HG03097 (cell line): Measurements from ENCODE around the gene CEP19.
"Not testable (repeated sequence)": the region's sequence is repeated elsewhere in the genome, so short reads cannot be mapped to it uniquely, and the experiment has no call there.

ENCODE experiments used
- ATAC-seq: cut with Tn5 transposase; IDR thresholded peaks from one replicate; pipeline ENCODE4 v1.9.1; 2021; ENCODE audit not compliant: unreplicated experiment, low FRiP score

Gene CEP19, protein sequence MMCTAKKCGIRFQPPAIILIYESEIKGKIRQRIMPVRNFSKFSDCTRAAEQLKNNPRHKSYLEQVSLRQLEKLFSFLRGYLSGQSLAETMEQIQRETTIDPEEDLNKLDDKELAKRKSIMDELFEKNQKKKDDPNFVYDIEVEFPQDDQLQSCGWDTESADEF

DNA sequence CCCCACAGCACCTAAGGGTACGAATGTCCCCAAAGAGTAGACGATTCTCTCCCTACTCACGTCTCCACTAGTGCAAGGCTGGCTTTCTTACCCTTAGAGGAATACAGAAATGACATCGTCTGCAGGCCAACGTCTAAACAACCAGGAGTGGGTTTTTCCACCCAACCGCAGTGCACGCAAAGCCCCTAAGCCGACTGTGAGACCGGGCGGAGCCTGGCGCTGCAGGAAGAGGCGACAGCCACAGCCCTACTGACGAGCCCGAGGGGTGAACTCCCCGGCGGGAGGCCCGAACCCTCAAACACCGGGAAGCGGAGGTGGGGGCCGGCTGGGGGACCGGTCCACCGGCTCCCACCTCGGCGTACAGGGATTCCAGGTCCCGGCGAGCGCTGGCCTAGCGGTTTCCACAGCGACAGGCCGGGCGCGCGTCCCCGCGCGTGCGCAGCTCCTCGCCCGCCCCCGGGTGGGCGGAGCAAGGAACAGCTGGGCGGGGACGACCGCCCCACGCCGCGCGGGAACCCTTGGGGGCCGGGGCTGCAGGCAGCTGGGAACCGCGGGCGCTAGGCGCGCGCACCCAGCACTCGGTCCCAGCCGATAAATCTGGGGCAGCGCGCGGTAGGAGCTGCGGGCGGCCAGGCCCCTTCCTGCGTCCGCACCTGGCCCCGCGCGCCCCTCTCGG lies at the start of gene CEP19, which contains the start of gene PIGX:
CEP19 (minus strand) TSS at position 413 of the 676 bp plus-strand sequence. CDS start 3,593 bp downstream, outside the sequence.
PIGX (plus strand) TSS at position 540 of the 676 bp plus-strand sequence.
- ATAC-seq: peak; percentile 66

GRCh38 chr3:196757876-196758739 lies 46.1 kb upstream of the CEP19 start:
- no peak for ATAC-seq

- no peak for ATAC-seq
These were observed 44.7 kb upstream of the CEP19 start for GRCh38 chr3:196756732-196757131.

DNA sequence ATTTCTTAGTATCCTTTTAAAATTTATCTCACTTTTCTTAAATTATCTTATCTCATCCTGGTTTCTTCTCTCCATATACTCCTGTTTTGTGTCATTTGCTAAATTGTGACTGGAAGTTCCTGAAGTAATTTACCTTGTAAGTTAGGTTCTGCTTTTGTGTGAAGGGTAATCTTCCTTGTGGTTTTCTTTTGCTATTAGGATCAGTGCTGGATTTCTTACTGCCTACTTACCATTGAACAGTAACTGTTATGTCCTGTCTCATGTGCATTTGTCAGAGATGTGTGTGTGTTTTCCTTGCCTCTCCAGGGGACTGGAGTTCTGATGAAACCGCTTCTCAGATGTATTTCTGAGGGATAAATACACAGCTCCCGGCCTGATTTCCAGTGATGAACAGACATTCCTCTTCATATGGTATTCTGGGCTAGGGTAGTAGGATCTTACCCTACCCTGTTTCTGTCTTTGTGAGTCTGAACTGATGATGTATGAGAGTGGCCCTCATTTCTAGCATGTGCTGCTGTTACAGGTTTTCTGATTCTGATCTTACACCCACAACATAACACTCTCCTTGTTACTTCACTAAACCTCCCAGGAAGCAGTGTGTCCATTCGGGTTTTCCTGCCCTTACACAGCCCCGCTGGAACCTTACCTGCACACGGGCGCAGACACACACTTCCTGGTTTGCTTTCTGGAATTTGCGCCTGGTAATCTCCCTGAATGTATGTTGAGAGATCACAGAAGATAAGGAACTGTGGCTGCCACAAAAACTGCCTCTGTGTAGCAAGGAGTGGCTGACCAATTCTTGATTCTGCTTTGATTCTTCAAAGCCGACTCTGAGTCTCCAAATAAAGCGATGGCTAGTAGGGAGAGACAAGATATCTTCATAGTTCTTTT lies 42.3 kb upstream of the CEP19 start:
- no peak for ATAC-seq

DNA sequence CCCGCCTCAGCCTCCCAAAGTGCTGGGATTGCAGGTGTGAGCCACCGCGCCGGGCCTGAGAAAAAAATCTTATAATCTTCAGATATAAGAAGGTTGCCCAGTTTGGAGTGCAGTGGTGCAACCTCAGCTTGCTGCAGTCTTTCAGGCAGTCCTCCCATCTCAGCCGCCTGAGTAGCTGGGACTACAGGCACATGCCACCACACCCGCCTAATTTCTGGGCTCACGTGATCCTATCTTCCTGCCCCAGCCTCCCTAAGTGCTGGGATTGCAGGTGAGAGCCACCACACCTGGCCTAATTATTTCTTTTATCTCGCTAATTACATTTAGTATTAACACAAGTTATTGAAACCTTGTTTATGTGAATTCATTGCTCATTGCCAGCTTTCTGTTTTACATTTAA lies 41.2 kb upstream of the CEP19 start:
- no peak for ATAC-seq

GRCh38 chr3:196749125-196749524 lies 37.1 kb upstream of the CEP19 start:
- ATAC-seq: no peak

DNA sequence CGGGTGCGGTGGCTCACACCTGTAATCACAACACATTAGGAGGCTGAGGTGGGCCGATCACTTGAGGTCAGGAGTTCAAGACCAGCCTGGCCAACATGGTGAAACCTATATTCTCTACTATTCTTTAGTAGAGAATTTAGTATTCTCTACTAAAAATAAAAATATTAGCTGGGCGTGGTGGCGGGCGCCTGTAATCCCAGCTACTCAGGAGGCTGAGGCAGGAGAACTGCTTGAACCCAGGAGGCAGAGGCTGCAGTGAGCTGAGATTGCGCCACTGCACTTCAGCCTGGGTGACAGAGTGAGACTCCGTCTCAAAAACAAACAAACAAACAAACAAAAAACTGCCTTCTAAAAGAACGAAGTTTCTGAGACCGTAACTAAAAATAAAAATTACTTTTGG lies 31.5 kb upstream of the CEP19 start:
- ATAC-seq: not testable (repeated sequence)

- ATAC-seq: no peak
These were observed 29.3 kb upstream of the CEP19 start for GRCh38 chr3:196741249-196741889.

DNA sequence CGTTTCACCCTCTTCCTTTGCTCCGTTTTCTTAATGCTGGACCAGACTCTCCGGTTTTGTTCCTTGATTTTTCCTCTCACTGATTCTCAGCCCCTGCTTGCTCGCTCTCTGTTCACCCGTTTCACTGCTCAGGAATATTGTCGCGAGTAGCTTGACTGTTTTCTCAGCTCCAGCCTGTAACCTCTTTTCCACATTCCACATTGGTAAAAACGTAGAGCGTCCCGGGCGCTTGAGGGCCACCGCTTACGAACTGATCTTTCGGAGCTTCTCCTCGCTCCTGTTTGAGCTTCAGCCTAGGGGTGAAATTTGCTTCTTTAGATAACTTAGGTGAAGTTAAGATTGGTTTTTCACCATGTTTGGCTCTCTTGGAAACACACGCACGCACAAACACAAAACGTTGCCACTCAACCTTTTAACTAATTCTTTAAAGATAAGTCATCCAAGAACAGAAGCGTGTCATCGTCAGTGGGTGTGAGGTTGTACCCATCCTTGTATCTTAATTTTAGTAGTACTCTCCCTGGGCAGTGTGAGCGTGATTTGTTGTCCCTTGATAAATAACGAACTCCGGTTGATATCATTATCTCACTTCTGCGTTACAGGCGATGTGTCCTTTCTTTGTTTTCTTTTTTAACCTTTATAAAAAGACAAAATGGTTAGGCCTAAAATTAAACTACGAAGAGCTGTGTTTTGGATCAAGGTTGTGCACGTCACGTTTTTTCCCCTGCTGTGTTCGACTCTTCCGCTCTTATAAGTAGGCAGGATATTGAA lies 28.6 kb upstream of the CEP19 start:
- peak; percentile 10 for ATAC-seq

DNA sequence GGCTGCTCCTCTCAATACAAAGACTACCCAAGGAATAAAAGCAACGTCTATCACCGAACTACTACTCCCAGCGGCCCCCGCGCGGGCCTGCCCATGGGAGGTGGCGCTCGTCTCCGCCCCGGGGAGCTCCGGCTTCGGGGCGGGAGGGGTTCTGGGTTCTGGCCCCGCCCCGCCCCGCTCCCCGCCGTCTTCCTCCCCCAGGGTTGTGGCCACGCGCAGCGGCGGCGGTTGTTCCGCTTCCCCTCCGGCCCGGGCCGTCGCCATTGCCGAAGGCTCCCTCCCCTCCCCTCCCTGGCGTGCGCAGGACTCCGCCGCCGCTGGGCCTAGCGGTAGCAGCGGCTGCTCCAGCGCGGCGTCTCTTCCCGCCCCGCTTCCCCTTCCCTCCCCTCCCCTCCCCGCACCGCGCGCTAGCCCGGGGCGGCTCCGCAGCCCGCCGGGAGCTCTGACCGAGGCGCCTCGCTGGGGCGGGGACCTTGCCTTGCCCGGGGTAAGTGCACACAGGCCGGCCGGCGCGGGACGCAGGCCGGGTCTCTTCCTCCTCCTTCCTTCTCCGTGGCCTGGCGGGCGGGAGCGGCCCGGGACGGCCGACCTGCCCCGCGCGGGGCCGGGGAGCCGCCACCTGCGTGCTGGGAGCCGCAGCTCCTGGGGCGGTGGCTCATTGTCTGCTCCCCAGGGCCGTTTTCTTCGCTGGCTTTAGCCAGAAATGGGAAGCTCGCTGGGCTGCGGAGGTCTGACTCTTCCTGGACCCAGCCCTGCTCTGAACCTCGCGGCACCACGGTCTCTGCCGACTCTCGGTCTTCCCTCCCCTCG lies 27.8 kb upstream of the CEP19 start, which contains the start of gene PAK2:
PAK2 (plus strand) TSS at position 187 of the 810 bp plus-strand sequence. CDS start 42,790 bp downstream, outside the sequence.
- peak; percentile 77 for ATAC-seq

- ATAC-seq: no peak
These were observed 25.6 kb upstream of the CEP19 start for GRCh38 chr3:196737655-196738054.

DNA sequence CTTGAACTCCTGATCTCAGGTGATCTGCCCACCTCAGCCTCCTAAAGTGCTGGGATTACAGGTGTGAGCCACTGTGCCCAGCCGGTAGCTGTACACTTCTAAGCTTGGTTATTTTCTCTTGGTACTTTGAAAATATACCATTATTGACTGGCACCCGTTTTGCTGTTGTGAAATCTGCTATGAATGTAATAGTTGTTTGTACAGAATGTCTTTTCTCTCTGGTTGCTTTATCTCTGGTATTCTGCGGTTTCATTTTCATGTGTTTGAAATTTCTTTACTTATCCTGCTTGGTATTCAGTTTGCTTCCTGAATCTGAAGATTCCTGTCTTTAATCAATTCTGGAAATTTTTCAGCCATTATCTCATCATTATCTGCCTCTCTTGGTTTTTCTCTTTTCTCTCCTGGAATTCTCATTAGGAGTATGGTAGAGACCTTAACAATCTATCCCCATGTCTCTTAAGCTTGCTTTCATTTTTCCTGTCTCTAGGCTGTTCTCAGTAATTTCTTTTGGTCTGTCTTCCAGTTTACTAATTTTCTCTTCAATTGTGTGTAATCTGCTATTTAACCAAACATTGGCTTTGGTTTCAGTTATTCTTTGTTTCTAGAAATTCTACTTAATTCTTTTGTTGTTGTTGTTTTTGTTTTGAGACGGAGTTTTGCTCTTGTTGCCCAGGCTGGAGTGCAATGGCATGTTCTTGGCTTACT lies 24.8 kb upstream of the CEP19 start:
- no peak for ATAC-seq

- ATAC-seq: no peak
These were observed 23.7 kb upstream of the CEP19 start for GRCh38 chr3:196735751-196736150.

DNA sequence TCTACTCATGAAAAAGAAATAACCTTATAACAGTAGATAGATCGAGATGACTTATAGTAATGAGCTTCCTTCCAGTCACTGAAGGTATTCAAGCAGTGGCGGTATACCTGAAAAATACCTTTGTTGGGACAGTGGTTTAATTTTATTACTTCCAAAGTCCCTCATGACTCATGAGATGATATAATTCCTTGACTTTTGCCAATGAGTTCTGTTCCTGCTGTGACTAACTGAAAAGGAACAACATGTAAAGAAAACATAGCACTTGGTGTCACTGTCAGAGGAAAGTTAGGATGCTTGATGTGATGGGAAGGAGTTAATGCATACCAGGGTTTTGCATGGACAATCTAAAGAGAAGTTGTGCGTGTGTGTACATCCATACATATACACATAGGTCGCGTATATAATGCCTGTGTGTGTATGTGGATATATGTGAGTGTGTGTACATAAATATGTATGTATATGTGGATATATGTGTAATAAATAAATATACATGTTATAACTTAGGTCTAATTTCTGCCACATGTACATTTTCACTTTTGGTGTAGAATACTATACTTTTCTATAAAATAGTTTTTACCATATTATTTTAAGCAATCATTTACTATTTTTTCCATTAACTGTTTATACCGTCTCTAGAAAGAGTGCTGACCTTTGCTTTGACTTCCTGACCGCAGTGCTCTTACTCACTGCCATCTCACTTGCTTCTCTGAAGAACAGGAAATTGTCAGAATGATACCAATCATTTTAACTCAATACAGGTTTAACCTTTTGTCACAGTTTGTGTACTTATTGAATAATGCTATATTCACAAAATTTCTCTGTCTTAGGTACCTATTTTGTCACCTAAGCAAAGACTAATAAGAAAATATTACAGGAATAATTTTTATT lies 15.0 kb upstream of the CEP19 start:
- no peak for ATAC-seq

GRCh38 chr3:196721097-196721496 lies 9.0 kb upstream of the CEP19 start:
- ATAC-seq: no peak

DNA sequence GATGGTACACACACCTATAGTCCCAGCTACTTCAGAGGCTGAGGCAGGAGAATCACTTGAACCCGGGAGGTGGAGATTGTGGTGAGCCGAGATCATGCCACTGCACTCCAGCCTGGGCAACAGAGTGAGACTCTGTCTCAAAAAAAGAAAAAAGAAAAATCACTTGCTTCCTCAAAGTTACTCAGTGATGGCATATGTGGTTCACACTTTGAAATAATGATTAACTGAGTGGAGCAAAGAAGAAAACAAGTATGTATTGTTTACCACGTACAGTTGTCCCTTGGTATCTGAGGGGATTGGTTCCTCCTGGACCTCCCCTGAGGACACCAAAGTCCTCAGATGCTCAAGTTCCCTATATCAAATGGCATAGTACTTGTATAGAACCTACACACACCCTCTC lies 5.1 kb upstream of the CEP19 start:
- peak; percentile 40 for ATAC-seq
